Activated CD4-positive, CD25-positive, alpha-beta regulatory T cell treated with anti-CD3 and anti-CD28 coated beads, Interleukin-2, amount 50 U/mL, for 72 hours (primary cell): ENCODE measurements around the gene SNRPA.
"Not testable (repeated sequence)": the region's sequence is repeated elsewhere in the genome, so short reads cannot be mapped to it uniquely, and the experiment has no call there.

ENCODE experiments used
- DNase-seq: peaks from one replicate; pipeline ENCODE4 v3.0.0; 2021

Gene SNRPA

DNA sequence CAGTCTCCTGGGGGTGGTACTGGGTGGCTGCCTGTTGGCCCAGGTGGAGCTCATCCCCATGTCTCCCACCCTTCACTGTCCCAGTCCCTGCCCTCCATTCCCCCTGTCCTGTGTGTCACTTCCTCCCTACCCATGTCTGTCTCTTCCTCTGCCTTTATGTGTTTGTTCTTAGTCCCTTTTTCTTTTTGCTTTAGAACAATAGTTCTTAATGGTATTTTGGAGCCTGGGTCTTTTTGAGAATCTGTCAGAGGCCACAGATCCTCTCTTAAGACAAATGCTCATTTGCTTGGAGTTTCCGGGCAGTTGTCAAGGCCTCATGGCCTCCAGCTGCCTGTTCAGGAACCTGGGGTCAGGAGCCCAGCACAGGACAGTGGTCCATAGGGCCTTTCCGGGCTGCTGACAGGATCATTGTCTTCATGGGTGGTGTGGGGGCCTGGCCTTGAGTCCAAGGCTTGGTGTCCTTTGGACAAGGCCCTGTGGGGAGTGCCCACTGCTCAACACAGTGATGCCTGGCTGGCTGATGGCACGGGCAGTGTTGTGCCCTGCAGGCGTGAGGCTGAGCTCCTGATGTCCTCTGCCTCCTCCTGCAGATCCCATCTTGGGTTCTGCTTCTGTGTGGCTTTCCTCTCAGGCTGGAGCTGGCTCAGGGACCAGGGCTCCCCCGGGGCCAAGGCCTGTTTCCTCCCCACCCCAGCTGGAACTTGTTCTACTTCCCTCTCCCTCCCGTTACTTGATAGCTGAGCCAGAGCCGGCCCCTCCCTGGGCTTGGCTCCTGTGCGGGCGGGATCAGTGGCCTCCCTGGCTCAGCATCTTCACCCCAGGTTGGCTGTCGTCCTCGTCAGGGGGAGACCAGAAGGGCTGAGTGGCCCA lies 51.5 kb downstream of the SNRPA start:
- no peak for DNase-seq

DNA sequence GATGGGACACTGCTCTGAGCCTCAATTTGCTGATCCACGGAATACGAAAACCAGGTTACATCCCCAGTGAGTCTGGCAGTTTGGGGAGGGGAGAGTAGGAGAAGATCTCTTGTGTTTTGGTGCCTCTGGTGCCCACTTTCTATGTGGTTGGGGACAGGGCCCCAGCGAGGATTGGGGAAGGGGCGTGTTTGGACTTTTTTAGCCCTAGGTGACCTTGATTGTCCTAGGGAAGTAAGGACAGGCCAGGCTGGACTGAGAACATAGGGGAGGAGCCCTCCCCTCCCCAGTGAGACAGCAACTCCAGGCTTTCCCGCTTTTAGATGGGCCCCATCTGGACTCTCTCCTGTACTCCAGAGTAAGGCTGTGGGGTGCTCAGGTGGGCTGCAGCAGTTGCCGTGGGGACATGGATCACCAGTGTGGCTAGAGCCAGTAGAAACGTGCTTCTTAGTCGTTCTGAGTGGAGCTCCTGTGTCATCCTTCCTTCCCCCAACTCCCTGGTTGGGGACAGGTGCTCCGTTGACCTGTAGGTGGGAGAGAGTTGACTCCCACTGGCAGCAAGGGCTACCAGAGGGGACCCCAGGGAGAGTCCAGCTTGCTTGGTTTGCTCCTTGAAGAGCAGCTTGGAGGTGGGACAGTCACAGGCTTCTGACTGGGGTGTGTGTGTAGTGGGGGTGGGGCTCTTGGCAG lies 52.3 kb downstream of the SNRPA start:
- DNase-seq = no peak

DNA sequence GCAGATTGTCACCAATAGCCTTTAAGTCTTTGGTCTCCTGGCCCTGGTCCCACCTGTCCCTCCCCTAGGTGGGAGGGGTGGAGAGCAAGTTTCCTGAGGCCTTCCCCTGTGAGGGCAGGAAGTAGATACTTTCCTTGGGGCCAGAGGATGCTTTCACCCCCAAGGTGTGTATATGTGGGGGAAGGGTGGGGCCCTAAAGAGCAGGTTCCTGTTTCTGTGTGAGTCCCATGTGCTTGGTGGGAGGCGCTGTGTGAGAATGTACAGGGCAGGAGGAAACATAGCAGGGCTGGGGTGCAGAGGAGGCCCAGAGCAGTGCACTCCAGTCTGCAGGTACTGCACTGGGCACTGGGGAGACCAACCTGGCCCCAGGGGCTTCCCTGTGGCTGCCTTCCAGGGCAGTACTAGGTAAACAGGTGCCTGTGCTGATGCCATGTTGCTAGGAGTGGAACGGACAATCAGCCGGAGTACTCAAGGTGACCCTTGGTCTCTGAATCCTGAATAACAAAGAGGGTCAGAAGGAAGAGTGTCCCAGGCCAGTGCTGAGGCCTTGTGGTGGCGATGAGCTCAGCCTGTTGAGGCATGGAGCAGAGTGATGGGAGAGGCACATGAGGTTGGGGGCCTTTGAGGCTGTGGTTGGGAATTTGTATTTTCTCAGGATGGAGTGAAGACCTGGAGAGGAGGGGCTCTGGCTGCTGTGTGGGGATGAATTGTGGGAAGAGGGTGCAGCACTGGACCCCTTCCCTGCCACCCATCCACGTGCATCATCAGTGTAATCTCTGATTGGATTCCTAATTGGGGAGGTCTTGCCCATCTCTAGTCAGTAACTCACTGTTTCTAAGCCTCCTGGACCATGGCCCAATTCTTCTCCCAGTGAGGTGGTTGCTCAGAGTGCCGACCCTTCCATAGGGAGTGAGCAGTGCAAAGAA lies 53.1 kb downstream of the SNRPA start:
- no peak for DNase-seq

DNA sequence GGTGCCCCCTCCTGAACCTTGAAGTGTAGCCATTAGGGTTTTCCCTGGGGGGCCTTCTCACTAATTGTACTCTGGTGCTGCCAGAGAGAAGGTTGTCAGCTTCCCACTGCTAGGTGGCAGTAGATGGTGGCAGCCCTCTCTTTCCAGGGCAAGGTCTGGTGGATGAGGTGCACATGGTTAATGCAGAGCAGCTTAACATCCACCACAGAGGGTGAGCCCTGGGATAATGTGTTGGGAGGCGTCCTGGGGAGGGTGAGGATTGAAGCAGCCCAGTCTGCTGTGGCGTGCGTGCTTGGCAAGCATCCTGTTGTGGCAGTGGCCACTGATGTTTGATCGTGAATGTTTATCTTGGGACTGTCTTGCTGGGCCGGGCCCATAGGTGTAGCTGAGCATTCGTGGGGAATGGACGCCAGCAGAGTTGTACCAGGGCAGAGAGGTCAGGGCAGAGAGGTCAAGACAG lies 53.8 kb downstream of the SNRPA start:
- no peak for DNase-seq

DNA sequence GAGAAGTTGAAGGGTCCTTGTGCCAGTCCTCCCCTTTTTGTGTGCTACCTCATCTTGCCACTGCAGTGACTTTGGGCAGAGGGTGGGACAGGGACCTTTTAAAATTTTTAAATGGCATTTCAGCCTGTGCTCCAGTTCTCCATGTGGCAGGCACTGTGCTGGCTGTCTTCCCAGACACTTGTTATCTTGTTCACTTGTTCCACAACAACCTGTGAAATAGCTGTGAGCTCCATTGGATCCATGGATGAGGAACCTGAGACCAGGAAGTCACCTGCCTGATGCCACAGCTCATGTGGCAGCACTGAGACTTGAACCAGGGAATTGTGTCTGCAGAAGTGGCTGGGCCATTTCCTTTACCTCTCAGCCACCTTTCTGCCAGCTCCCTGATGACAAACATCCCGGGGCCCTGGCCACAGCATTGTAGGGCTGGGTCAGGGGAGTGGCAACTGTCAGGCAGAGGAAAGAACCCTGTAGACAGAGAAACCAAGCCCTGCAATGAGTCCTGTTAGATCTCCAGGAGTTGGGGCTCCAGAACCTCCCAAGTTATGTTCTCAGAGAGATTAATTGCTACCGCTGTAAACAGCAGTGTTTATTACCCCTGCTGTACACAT lies 54.4 kb downstream of the SNRPA start:
- no peak for DNase-seq

DNA sequence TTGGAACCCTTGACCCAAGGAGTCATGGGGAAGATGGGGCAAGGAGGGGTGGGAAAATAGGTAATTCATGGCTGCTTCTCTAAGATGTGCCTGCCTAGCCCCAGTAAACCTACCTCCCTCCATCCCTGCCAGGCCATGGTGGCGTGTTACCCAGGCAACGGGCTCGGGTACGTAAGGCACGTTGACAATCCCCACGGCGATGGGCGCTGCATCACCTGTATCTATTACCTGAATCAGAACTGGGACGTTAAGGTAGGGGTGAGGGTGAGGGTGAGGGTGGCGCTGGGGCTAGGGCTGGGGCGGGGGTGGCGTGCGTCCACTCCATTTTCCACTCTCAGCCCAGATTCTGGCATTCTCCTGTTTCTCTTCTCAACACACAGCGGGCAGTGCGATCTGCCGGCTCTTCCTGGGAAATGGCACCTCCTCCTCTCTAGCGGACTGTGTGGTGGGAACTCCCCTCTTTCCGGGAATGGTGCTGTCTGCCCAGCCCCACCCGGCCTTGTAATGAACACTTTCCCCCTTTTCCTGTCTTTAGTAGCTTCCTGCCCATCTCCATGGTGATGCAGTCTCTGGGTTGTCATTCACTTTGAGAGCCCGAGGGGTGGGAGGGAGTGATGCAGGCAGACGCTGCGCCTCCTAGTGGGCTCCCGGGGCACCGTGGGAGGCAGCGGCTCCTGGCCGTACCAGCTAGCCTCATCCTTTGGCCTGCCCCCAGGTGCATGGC lies 55.6 kb downstream of the SNRPA start:
- DNase-seq = peak; percentile 75

DNA sequence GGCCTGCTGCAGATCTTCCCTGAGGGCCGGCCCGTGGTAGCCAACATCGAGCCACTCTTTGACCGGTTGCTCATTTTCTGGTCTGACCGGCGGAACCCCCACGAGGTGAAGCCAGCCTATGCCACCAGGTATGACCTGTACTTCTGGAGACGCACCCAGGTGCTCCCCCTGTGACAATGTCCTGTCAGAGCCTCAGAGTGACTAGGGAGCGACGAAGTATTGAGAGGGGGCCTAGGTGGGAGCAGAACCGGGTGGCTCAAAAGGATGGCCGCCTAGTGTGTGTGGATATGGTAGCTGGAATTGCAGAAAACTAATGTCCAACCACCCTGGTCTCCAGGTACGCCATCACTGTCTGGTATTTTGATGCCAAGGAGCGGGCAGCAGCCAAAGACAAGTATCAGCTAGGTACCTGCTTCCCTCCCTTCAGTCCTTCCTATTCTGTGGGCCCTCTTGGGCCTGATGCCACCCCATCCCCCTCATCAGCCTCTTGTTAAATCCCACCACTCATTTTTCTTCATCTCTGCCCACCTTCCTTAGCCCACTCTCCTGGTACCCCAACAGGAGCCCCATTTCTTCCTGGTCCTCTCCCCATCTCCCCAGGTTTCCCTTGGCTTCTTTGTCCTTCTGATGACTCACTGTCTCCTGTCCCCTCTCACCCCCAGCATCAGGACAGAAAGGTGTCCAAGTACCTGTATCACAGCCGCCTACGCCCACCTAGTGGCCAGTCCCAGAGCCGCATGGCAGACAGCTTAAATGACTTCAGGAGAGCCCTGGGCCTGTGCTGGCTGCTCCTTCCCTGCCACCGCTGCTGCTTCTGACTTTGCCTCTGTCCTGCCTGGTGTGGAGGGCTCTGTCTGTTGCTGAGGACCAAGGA lies 56.4 kb downstream of the SNRPA start:
- DNase-seq = no peak

DNA sequence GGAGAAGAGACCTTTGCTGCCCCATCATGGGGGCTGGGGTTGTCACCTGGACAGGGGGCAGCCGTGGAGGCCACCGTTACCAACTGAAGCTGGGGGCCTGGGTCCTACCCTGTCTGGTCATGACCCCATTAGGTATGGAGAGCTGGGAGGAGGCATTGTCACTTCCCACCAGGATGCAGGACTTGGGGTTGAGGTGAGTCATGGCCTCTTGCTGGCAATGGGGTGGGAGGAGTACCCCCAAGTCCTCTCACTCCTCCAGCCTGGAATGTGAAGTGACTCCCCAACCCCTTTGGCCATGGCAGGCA lies 57.0 kb downstream of the SNRPA start:
- DNase-seq = no peak

DNA sequence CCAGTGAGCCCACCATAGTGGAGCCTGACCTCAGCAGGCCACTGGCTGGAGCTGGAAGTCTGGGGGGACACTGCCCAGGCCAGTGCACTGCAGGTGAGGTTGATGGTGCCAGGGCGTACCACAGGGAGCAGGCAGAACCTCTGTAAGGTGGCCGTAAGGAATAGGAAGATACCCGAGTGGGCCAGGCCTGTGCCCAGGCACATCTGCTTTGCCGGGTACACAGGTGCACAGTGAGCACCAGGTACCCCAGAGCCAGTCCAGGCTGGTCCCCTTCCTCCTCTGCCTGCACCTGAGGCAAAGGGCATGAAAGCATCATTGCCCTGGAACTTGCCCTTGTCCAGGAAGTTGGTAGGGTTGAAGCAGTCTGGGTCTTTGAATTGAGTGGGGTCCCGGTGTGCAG lies 57.5 kb downstream of the SNRPA start:
- no peak for DNase-seq

DNA sequence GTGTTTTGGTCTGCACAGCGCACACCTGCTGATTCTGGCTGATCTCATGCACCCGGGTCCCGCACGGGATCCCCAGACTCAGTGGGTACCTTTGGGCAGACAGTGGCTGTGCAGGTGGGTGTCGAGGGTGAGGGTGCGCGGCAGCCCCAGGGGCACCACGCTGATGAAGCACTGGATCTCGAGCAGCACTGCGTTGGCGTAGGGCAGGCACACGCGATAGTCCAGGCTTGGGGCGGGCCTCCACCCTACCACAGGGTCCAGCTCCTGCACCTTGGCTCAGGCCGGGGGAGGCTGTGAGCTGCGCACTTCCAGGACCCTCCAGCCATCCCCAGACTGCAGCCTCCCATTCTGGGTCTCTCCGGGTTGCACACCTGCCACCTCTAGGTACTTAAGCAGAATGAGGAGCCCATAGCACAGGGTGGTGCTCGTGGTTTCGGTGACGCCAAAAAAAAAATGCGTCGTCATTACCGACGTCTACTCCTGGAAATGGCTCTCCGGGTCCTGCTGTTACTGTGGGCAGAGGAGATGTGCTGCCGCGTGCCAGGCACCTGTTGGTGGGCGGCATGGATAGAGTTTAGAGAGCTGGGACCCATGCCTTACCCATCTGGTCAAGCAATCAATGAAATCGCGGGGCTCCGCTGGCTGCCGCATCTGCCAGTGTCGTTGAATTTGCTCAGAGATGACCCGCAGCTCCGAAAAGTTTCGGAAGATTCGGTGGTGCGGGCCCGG lies 58.5 kb downstream of the SNRPA start:
- DNase-seq = no peak

DNA sequence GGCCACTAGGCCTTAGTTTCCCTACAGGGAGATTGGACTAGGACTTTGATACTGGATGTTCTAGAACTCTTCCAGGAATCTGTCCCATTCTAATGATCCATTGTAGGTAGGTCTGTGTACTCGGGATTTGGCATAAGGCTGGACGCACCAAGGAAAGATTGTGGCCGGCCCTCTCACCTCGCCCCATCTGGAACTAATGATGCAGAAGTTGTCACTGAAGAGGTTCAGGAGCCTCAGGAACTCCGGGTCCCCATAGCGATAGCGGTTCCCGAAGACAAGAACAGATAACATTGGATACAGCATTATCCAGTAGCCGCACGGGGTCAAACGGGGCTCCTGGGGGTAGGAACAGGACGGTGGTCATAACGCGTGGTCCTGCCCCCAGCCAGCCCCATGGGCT lies 59.2 kb downstream of the SNRPA start:
- no peak for DNase-seq

DNA sequence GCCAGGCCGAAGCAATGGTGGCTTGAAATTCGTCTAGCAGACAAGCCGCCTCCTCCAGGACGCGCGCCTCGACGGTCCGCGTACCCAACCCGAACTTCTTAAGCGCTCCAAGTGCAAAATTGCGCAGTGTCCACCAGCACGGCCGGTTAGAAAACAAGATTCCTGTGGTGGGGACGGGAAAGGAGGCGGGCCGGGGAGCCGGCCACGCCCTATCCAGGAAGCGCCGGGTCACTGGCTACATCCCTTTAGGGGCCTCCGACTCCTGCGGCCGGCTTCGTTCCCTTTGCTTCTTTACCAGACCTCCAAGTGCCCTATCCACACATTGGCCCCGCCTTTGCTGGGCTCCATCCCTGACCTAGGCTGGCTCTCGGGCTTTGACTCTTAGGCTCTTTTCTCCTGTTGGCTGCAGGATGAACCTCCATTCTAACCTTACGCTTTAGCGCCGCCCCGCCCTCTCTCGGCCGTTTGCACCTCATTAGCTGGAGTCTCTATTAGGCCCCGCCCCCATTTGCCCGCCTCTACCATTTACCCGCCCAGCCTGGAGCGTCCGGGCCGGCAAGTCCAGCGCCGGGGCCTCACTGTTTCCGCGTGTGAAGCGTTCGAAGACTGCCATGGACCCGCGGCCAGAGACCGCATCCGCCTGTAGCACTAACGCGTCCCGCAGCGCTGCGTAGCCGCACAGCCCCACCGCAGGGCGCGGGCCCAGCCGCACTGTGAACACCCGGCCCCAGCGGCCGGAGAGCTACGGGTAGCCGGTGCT lies 59.8 kb downstream of the SNRPA start:
- peak; percentile 69 for DNase-seq

DNA sequence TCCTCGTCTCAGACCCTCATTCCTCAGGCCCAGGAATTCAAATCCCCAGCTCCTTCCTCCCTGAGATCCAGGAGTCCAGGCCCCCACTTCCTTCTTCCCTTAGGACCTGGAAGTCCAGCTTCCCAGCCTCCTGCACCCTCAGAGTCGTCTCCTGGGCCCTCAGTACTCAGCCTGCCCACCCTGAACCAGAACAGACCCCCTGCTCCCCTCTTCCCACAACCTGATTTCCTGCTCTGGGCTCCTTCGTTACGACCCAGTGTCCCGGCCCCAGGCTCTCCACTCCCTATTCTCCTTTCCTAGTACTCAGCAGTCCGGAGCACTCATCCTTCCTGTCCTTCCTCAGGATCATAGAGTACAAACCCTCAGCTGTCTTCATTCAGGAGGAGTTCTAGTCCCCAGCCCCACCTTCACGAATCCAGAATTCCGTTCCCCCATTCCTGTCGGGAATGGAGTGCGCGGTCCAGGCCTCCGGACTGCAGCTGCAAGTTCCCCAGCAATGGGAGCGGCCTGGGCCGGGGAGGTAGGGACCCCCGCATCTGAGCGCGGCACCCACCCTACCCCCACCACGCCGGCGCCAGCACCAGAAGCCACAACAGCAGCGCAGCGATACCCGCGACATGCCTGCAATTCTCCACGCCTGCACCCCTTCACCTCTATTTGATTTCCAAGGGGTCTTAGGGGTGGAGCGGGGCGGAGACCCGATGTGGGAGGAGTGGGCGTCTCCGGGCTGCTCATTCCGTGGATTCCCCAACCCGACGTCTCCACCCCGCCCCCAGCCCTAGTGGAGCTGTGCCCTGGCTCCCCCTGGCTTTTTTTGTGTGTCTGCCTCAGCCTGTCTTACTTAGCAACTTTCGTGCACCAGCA lies 60.7 kb downstream of the SNRPA start:
- DNase-seq = no peak

DNA sequence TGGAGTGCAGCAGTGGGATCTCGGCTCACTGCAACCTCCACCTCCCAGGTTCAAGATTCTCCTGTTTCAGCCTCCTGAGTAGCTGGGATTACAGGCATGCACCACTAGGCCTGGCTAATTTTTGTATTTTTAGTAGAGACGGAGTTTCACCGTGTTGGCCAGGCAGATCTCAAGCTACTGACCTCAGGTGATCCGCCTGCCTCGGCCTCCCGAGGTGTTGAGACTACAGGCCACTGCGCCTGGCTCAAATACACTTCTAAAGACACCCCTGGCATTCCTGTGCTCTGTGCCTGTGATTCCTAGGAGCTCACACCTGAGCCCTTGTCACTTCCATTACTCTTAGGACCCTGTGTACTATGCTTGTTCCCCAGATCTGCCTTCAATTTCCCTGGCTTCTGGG lies 61.6 kb downstream of the SNRPA start:
- DNase-seq = not testable (repeated sequence)

DNA sequence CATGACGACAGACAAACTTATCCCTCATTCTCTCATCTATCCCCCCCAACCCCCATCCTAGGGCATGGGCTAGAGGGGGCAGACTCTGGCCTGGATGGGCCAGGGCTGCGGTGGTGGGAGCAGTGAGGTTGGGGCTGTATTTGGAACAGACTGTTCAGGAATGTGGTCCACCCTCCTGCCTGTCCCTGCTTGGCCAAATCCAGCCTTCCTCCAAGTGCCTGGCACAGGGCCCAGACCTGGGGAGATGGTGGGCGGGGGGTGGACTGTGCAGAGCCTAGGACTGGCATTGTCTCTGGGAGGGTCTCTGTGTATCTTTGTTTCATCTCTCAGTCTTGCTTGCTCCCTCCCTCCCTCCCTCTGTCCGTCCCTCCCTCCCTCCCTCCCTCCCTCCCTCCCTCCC lies 62.2 kb downstream of the SNRPA start:
- DNase-seq = no peak
